HEK293T (cell line): ENCODE results near the gene CELA2B.

Source experiments
- CTCF ChIA-PET: fragments of 350-600 bp; formaldehyde crosslinking; extraction: SDS; loops from one replicate; lab custom pipeline; 2021; ENCODE audit warnings: antibody characterized with exemption, inconsistent platforms; lab: Yijun Ruan, JAX
- POLR2A ChIA-PET: fragments of 350-600 bp; formaldehyde crosslinking; extraction: SDS; loops from one replicate; lab custom pipeline; 2020; ENCODE audit warnings: antibody characterized with exemption, inconsistent platforms; lab: Yijun Ruan, JAX
- DNase-seq: peaks from one replicate; pipeline ENCODE4 v3.0.0; 2012; ENCODE audit warnings: mixed read lengths; ENCODE audit errors: extremely low spot score
- ARNT ChIP-seq: fragments of 450-650 bp; IDR thresholded peaks from 2 replicates; pipeline ENCODE4 v1.6.1; 2017; ENCODE audit warnings: mild to moderate bottlenecking
- BHLHE40 ChIP-seq: fragments of 450-650 bp; IDR thresholded peaks from 2 replicates; pipeline ENCODE4 v1.6.1; 2016; ENCODE audit warnings: mild to moderate bottlenecking, moderate library complexity, borderline replicate concordance
- CTBP1 ChIP-seq: fragments of 450-650 bp; IDR thresholded peaks from 2 replicates; pipeline ENCODE4 v1.6.1; 2016; ENCODE audit warnings: borderline replicate concordance
- ELF4 ChIP-seq: fragments of 450-650 bp; IDR thresholded peaks from 2 replicates; pipeline ENCODE4 v1.6.1; 2017; ENCODE audit warnings: antibody characterized with exemption
- FOXA1 ChIP-seq: fragments of 450-650 bp; IDR thresholded peaks from 2 replicates; pipeline ENCODE4 v1.6.1; 2016; ENCODE audit warnings: mild to moderate bottlenecking
- FOXK2 ChIP-seq: fragments of 450-650 bp; IDR thresholded peaks from 2 replicates; pipeline ENCODE4 v1.6.1; 2016; ENCODE audit warnings: mild to moderate bottlenecking
- FOXM1 ChIP-seq: fragments of 450-650 bp; IDR thresholded peaks from 2 replicates; pipeline ENCODE4 v1.6.1; 2017; ENCODE audit warnings: mild to moderate bottlenecking, borderline replicate concordance
- HDGF ChIP-seq: fragments of 450-650 bp; IDR thresholded peaks from 2 replicates; pipeline ENCODE4 v1.6.1; 2017; ENCODE audit warnings: antibody characterized with exemption, borderline replicate concordance
- L3MBTL2 ChIP-seq: fragments of 450-650 bp; conservative IDR thresholded peaks from 2 replicates; pipeline ENCODE4 v1.6.1; 2016; ENCODE audit warnings: mild to moderate bottlenecking
- LEF1 ChIP-seq: fragments of 450-650 bp; IDR thresholded peaks from 2 replicates; pipeline ENCODE4 v1.6.1; 2017; ENCODE audit warnings: mild to moderate bottlenecking, borderline replicate concordance
- NFRKB ChIP-seq: fragments of 450-650 bp; IDR thresholded peaks from 2 replicates; pipeline ENCODE4 v1.6.1; 2016; ENCODE audit warnings: mild to moderate bottlenecking, moderate library complexity
- SP1 ChIP-seq: fragments of 450-650 bp; IDR thresholded peaks from 2 replicates; pipeline ENCODE4 v1.6.1; 2017
- SUZ12 ChIP-seq: fragments of 450-650 bp; IDR thresholded peaks from 2 replicates; pipeline ENCODE4 v1.6.1; 2016; ENCODE audit warnings: mild to moderate bottlenecking
- TARDBP ChIP-seq: fragments of 450-650 bp; IDR thresholded peaks from 2 replicates; pipeline ENCODE4 v1.6.1; 2016
- ZNF384 ChIP-seq: fragments of 450-650 bp; IDR thresholded peaks from 2 replicates; pipeline ENCODE4 v1.6.1; 2016
- TF ChIP-seq, protein P1 (sequence below): fragments of 450-650 bp; IDR thresholded peaks from 2 replicates; pipeline ENCODE4 v1.6.1; 2016

The CELA2B gene

GRCh38 chr1:15452866-15453571 lies 22.9 kb upstream of the CELA2B start:
- DNase-seq, result no peak
- ChIA-PET POLR2A (no interaction called here), CTCF (interaction anchor here (0.6 kb wide), 1 partner anchor 26 kb away, joined by 3 read pairs; no protein-coding TSS in a partner anchor)
- no peak for TF ChIP-seq ARNT
- TF ChIP-seq L3MBTL2, result no peak
- TF ChIP-seq SP1, result no peak
- TF ChIP-seq HDGF, result no peak
- no peak for TF ChIP-seq NFRKB
- no peak for TF ChIP-seq TARDBP
- TF ChIP-seq ZNF384, result no peak
- no peak for TF ChIP-seq FOXA1
- no peak for TF ChIP-seq FOXM1
- no peak for TF ChIP-seq LEF1
- no peak for TF ChIP-seq CTBP1

GRCh38 chr1:15453734-15454133 lies 22.2 kb upstream of the CELA2B start:
- POLR2A ChIA-PET, result no interaction called here
- TF ChIP-seq FOXM1 (no peak), L3MBTL2 (no peak), FOXA1 (no peak), ZNF384 (no peak), ARNT (no peak), SP1 (no peak), LEF1 (no peak), FOXK2 (no peak), BHLHE40 (no peak), CTBP1 (no peak), HDGF (no peak), NFRKB (no peak), SUZ12 (no peak), TARDBP (no peak)
- TF ChIP-seq, protein P1, sequence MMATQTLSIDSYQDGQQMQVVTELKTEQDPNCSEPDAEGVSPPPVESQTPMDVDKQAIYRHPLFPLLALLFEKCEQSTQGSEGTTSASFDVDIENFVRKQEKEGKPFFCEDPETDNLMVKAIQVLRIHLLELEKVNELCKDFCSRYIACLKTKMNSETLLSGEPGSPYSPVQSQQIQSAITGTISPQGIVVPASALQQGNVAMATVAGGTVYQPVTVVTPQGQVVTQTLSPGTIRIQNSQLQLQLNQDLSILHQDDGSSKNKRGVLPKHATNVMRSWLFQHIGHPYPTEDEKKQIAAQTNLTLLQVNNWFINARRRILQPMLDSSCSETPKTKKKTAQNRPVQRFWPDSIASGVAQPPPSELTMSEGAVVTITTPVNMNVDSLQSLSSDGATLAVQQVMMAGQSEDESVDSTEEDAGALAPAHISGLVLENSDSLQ, result no peak
- CTCF ChIA-PET, result no interaction called here
- no peak for DNase-seq

- ChIA-PET POLR2A (no interaction called here), CTCF (no interaction called here)
- no peak for DNase-seq
- TF ChIP-seq SP1 (no peak), FOXK2 (no peak), ARNT (no peak), TARDBP (no peak), HDGF (no peak), CTBP1 (no peak), LEF1 (no peak), L3MBTL2 (no peak), SUZ12 (no peak), ELF4 (no peak), NFRKB (no peak), BHLHE40 (no peak), FOXA1 (no peak), ZNF384 (no peak), FOXM1 (no peak)
- TF ChIP-seq, protein P1, result no peak
Observed at GRCh38 chr1:15454256-15454655, 21.6 kb upstream of the CELA2B start.

- POLR2A ChIA-PET, result no interaction called here
- DNase-seq, result no peak
- TF ChIP-seq FOXA1, result no peak
- no peak for TF ChIP-seq NFRKB
- no peak for TF ChIP-seq FOXK2
- no peak for TF ChIP-seq LEF1
- no peak for TF ChIP-seq SP1
- TF ChIP-seq HDGF, result no peak
- TF ChIP-seq SUZ12, result no peak
- TF ChIP-seq FOXM1, result no peak
- TF ChIP-seq ZNF384, result no peak
- no peak for TF ChIP-seq ARNT
- TF ChIP-seq BHLHE40, result no peak
- TF ChIP-seq ELF4, result no peak
- no peak for TF ChIP-seq L3MBTL2
- no peak for TF ChIP-seq CTBP1
- TF ChIP-seq, protein P1, result no peak
- CTCF ChIA-PET, result interaction anchor here (0.7 kb wide), 1 partner anchor 421 kb away, joined by 3 read pairs; no protein-coding TSS in a partner anchor
Observed at GRCh38 chr1:15455522-15455921, 20.4 kb upstream of the CELA2B start.

- no peak for DNase-seq
- POLR2A ChIA-PET, result no interaction called here
- CTCF ChIA-PET, result no interaction called here
- TF ChIP-seq LEF1, result no peak
- TF ChIP-seq CTBP1, result no peak
- TF ChIP-seq L3MBTL2, result no peak
- TF ChIP-seq FOXM1, result no peak
- no peak for TF ChIP-seq TARDBP
- no peak for TF ChIP-seq ELF4
- no peak for TF ChIP-seq SUZ12
- no peak for TF ChIP-seq FOXK2
- no peak for TF ChIP-seq ZNF384
- no peak for TF ChIP-seq SP1
- no peak for TF ChIP-seq NFRKB
- TF ChIP-seq, protein P1, result no peak
- TF ChIP-seq FOXA1, result no peak
- no peak for TF ChIP-seq BHLHE40
- no peak for TF ChIP-seq HDGF
- no peak for TF ChIP-seq ARNT
Observed at GRCh38 chr1:15456313-15456954, 19.5 kb upstream of the CELA2B start, which contains the start of gene CELA2A. TSS of gene CELA2A (plus strand) at chr1:15456732. CDS start at chr1:15456754, 22 bp downstream.
